HG02678 (cell line): ENCODE results near the gene NKD1.

ENCODE experiments used
- ATAC-seq: cut with Tn5 transposase; IDR thresholded peaks from one replicate; pipeline ENCODE4 v1.9.1; 2021; ENCODE audit warnings: mild to moderate bottlenecking, moderate library complexity; ENCODE audit not compliant: unreplicated experiment

The NKD1 gene

DNA sequence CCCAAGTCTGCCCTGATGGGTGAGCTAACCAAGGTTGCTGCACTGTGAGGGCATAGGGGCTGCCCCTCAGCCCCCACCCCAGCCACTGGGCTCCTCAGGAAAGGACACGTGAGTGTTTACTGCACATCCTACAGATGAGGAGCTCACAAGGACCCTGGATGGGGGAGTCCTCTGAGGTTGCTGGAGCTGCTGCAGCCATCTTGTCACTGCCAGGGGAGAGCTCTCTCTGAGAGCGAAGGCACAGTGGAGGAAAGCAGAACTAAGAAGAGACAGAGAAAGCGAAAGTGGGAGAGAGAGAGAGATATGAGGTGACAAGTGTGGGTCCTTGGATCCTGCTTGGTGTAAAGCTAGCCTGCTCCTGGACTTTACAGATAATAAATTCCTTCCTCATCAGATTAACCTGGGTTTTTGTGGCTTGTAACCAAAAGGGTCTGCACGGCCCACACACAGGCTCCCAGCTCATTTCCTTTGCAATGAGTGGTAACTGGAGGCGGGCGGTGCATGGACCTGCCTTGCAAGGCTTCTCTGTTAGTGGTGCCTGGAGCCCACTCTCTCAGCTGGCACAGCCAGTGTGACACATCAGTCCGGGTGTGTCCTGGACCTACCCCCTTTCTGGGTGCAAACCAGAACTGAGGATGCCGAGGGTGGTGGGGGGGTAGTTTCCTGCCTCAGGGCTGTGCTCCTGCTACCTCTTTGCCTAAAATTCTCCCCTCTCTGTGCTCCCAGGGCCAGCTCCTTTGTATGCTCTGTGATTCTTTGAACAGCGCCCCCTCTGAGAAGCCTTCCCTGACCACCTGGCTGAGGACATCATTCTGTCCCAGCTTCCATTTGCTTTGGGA is 118.7 kb downstream of the NKD1 start:
- ATAC-seq, result peak; percentile 75

DNA sequence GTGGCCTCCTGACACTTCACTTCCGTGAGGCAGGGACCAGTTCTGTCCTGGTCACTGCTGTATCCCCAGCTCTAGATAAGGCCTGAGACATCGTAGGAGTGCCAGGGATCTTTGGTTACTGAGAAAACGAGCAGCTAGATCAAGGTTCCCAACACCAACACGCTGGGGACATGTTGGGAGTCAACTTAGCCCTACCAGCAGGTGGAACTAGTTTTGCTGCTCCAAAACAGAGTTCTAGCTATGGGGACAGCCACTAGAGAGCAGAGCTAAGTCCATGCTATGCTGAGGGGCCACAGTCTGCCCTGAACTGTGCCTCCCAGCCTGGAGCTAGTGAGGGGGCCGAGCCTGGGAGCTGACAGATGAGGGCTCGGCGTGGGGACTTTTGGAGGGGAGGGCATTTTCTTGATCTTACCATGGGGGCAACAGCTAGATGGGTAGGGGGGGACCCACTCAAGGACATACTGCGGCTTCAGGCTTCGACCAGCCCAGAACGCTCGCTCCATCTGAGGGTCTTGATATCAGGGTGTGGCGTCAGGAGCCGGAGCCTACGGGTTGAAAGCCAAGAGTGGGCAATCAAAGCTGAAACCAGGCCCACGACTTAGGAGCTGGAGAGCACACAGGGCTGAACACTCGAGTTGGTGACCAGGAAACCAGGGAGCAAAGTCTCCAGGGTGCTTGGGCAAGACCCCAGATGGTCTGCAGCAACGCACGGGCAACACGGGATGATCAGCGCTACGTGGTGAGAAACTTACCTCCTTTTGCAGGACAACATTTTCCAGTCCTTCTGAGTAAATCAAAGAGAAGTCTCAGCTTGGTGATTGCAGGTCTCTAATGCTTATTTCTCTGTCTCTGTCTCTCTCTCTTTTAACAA is 119.5 kb downstream of the NKD1 start:
- no peak for ATAC-seq

DNA sequence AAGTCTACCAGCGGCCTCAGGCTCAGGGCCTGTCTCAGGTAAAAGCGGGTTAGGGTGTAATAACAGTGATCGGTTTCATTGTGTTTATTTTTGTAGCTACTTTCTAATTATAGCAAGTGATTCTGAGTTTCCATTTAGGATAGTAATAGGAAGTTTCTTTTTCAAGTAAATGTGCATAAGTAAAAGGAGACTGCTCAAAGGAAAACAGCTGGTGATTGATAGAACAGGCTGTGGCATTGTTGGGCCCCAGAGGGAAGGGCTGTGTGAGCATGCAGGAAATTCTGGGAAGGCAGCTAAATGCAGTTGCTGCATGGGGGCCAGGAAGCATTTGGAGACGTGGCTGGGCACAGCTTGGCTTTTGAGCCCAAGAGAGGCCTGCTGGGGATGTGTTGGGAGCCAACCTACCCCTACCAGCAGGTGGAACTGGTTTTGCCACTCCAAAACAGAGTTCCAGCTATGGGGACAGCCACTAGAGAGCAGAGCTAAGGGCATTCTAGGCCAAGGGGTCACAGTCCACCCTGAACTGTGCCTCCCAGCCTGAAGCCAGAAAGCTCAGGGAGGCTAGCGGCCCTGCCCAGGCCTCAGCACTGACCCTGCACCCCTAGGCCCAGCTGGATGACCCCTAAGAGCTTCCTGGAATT is 120.3 kb downstream of the NKD1 start:
- no peak for ATAC-seq

DNA sequence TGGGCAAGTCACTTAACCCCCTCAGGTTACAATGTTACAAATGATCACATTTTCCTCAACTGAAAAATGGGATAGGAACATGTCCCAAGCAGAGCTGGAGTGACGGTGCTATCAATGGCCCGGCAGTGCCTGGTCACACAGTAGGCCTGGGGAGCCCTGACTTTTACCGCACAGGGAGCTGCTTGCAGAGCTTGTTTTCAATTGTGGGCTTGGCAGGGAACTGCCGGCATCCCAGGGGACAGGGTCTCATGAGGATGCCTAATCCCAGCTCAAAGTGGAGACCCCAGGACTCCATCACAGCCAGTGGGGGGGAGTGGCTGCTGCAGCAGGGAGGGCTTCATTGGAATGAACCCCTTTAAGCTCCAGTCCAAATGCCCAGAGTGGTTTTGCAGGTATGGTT is 121.5 kb downstream of the NKD1 start:
- ATAC-seq, result no peak

DNA sequence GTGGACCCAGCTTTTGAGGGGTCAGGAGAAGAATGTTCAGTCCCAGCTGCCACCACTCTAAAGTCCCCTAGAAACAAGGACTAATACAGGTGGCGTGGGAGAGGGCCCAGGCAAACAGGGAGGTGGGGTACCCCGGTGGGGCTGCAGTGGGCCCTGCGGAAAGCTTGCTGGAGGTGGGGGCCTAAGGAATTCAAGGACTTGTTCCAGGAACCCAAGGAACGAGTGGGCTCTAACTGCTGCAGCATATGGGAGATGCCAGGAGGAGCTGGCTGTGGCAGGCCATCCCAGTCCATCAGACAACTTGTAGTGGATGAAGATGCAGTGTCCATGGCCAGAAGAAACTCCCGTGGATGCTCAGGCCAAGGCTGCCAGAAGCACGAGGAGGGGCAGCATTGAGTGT is 122.3 kb downstream of the NKD1 start:
- ATAC-seq, result no peak

DNA sequence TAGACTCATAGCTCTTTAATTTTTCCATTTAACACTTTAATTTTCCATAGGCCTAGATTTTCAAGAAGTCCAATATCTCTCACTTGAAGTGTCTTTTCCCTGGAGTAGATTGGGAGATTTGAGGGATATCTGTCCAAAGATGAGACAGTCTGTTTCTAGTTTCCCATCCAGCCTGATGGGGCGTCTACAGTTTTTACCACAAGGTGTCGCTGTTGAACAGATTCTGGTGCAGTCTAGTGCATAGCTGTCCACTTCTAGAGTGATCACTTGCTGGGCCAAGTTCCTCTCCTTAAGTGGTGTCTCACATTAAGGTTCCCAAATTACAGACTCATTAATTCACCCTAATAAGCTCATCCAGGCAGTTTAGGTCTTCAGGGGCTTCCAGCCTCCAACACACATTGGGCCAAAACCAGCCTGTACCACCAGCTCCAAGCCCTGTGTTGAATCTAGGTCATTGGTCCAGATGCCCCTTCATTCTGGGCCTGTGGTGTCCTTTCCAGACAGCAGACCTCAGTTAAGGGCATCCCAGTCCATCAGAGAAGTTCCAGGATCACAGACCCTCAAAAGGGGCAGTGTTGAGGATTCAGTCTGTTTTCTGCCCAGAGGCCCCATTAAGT is 123.6 kb downstream of the NKD1 start:
- ATAC-seq, result no peak

DNA sequence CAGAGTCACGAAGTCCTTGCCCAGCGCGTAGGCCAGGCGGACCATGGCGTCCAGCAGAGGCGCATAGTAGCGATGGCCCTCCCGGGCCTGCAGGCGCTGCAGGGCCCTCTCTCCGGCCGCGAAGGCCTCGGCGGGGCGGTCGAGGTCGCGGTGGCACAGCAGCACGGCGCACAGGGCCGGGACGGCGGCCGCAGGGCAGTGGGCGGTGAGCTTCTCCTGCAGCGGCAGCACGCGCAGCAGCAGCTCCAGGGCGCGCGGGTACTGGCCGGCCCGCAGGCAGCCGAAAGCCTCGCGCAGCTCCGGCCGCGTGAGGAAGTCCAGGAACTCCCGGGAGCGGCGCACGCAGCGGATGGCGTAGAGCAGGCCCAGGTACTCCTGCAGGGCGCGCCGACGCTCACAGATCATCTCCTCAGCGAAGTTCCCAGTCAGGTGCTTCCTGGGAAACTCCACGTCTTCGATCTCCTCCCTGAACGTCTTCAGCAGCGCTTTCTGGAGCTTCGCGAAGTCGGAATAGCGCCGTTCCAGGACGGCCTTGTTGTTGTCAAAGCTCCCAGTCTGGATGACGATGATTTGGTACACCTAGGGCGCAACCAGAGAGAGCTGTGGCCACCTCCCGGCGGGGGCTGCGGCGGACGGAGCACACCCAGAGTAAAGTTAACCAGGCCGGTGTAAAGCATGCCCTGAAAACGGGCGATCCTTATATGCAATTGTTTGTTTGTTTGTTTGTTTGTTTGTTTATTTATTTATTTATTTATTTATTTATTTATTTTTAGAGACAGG is 125.5 kb downstream of the NKD1 start:
- ATAC-seq, result no peak

DNA sequence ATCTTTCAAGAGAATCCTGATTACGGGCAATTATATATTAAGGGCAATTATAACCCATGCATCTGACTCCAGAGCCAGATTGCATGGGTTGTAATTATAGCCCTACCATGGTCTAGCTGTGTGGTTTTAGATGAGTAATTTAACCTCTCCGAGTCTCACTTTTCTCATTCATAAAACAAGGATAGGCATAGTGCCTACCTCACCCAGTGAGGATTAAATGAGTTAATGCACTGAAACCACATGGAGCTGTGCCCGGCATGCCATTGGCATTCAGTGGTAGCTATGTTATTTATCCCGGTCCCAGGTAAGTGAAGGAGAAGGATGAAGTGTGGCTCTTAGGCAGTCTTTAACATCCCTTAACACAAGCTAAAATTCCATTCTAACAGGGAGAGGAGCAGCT is 126.6 kb downstream of the NKD1 start:
- no peak for ATAC-seq

DNA sequence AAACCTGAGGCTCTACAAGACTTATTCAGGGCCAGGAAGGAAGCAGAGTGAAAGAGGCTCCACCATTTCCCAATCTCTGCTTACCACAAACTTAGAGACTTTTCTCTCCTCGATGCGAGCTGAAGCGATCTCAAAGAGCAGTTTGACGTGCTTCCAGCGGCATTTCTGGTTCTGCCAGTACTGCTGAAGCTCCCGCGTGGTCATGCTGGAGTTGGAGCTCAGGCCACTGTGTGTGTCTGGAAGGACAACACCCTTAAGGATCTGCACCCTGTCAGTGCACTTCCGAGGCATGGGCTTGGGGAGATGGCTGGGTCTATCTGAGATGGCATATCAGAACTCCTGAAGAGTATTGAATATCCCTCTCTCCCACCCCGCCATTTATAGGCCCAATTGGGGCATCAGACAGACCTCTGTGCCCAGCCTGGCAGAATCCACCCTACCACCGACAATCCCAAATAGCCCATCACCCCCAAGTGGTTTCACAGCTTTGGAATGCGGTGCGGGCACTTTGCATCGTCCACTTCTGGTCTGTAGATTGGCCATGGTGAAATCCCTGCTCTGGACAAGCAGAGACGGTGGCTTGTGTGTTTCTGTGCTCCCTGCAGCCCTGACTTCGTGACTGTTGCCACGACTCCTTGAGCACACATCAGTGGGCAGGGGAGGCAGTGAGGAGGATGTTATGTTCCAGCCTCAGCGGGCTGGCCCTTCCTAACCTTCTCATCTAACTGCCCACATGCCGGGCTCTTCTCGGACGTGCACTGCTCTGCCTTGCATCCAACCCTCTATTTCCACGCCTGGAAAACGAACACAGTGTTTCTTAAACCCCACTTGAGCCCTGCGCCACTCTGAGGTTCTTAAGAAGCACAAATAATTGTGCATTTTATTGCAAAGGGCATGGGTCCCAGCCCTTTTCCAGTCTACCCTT is 127.8 kb downstream of the NKD1 start:
- ATAC-seq, result no peak

DNA sequence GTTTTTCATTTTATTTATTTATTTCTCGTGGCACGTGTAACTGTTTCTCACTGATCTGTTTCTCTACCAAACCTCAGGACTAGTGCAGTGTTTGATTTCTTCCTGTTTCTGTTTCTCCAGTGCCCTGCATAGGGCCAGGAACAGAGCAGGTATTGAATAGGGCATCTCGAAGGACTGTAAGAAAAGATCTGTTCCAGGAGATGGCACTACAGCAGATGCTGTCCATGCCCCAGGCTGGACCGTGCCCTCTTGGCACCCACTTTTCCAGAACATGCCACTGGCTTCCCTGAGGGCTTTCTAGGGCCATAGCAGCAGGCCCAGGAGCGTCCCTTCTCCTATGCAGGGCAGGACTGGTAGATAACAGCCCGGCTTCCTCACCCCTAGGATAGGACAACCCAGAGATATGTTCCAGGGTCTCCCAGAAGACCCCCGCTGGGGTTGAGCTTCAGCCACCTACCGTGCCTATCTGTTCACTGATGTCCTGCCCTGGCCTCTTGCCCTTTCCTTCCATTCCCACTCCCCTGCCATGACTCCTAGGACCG is 128.6 kb downstream of the NKD1 start:
- ATAC-seq, result no peak

DNA sequence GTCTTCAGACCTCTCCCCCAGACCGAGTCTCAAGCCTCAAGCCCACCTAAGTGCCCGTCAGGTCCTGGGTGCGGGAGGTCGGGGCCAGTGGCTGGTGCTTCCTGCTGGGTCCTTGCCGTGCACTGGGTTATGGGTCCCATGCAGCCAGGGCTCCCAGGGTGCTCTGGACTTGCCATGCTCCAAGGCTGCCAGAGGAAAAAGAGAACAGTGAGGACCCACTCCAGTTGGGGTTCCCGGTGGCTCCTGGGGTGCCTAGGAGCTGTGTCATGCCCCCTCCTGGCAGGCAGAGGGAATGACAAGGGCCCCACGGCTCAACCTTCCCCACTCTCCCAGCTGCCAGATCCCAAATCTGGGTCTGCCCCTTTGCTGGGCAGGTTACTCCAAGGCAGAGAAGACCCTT is 129.2 kb downstream of the NKD1 start:
- no peak for ATAC-seq

DNA sequence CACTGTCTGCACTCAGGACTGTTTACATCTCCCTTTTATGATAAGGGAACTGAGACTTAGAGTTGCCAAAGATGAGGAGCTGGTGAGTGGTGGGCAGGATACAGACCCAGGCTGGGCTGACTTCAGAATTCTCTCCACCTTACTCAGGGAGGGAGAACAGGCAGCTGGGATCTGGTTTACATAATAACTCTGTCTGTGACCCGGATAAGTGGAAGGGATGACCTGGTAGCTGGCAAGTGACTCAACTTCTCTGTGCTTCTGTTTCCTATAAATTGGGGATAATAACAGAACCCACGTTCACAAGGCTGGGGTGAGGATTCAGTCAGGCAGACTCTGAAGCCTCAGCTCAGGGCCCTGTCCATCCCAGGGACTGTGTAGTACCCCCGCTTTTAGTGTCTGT is 130.3 kb downstream of the NKD1 start:
- no peak for ATAC-seq

DNA sequence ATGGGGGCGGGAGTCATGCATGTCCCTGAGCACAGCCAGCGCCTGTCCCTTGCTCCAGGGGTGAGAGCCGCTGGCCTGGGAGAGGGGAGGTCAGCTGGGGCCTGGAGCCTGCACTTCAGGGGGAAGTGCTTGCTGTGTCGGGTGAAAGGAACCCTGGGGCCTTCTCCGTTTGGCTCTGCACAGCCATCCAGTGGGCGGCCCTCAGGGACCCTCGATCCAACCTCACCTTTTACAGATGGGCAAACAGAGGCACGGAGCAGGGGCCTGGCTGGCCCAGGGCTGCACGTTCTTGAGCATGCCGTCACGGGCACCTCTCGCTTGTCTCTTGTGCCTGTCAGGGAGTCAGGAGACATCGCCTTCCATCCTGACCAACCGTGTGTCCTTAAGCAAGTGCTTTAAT is 131.1 kb downstream of the NKD1 start:
- no peak for ATAC-seq

DNA sequence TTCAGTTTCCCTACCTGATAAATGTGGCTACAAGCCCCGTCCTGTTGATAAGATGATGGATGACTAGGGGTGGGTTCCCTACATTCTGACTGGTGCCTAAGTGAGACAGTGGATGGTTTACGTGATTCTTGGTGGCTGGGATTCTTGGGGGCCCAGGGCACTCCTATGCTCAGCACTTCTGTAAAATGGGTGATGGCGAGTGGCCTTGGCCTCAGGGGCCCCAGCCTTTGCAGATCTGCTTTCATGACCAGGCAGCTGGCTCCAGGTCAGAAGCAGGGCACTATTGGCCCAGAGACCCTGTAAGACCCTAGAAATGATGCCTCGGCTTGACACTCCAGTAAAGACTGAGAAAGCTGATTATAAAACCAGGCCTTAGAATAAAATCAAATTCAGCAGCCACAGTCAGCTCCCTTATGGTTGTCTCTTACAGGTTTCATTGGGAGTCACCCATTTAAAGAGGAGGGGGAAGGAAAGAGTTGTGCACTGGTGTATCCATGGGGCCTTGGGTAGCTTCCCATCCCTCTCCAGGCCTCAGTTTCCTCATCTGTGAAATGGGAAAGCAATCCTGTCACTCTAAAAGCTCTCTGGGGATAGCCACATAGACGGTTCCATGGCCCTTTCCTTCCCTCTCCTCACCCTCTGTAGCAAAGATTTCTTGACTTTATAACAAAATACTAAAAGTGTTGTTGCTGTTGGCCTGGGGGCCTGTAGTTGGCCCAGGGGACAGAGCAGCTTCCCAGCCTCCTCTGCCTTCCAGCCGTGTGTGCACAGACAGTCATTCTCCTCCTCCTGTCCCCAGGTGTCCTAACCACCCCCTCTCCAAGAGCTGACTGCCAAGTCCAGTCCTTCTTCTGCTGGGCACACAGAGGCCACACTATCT is 131.7 kb downstream of the NKD1 start:
- no peak for ATAC-seq

DNA sequence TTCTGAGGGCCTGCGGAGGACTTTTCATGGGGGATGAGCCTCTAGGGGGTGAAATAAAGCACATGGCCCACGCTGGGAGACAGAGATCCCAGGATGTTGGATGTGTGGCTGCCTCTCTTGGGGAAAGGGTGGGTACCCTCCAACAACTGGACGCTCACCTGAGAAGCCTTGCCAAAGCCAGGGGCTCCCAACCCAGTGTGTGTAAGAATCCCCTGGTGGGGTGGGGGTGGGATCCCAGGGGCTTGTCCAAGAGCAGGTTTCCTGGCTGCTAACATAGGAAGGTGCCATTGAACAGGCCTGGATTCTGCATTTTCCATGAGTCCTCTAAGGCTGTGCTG is 132.3 kb downstream of the NKD1 start:
- no peak for ATAC-seq

DNA sequence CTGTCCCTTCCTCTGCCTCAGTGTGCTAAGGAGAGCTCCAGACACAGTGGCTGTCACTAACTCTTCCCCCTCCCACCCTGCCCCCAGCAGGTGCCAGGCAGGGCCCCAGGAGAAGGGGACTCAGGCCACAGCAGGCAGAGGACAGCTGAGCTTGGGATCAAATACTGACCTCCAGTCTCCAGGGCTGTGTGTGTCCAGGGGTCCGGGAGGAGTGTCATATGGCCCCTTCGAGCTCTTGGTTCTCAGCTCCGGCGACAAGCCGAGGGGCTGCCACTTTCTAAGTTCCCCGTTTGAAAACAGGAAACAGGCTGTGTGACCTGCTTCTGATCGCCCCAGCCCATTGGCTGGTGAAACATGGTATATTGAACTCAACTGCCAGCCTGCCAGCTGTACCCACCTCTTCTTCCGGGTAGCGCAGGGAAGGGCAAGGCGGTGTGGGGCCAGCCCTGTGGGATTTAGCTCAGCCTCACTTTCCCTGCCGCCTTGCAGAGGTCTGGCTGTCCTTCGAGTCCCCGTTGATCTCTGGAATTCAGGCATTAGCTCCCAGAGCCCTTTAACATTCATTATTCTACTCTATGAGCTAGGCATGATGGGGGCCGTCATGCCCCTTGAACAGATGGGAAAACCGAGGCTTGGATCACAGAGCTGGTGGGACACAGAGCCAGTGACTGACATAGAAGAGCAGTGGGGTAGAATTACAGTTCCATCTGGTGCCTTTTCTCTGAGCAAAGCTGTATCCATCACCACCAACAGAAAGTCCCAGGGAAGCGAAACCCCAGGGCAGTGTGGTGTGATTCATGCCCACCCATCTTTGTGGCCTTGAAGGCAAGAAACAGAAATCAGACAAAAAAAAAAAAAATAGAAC is 133.1 kb downstream of the NKD1 start, which contains the start of gene SNX20:
Gene SNX20 (minus strand): TSS at position 292 of the 865 bp plus-strand sequence. CDS start 3,786 bp downstream, outside the sequence.
- ATAC-seq, result peak; percentile 59
